ENCODE measurements around the gene SUGP2.

SUGP2 gene

DNA sequence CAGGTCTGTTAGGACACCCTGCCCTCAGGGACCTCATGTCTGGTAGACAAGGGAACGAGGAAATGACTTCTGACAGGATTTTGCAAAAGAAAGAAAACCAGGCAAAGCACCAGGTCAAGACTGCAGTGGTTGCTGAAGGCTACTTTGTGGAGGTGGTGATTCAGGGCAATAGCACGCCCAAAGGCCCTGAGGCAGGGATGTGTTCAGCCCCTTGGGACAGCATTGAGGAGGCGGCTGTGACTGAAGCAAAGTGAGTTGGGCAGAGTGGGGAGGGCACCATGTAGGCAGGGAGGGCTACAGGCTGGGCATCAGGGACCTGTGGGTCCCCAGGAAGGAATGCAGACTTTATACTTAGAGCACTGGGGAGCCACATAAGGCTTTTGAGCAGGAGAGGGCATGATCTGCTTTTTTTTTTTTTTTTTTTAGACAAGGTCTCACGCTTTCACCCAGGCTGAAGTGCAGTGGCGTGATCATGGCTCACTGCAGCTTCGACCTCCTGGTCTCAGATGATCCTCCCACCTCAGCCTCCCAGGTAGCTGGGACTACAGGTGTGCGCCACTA, 81.5 kb downstream of the SUGP2 start:
- DNase-seq (ENCODE audit: low read depth), result no peak

- DNase-seq (ENCODE audit: low read depth), result no peak
Observed at GRCh38 chr19:18949858-18950257, 83.5 kb downstream of the SUGP2 start.

DNA sequence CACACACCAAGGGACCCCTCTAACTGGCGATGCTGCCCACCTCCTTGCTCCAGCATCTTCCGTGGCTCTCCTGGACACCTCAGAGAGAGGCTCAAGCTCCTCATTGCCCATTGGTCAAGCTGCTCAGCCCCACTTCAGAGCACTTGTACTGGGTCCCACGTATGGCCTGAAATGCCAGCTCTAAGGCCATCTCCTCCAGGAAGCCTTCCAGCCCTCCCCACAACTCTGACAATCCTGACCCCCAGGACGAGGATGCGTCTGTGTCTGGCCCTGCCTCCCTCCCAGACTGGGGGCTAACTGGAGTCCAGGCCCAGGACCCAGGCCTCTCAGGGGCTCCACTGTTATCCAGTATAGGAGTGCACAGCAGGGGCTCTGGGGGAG, 84.4 kb downstream of the SUGP2 start:
- no peak for DNase-seq (ENCODE audit: low read depth)

GRCh38 chr19:18948075-18948975, 85.0 kb downstream of the SUGP2 start:
- DNase-seq (ENCODE audit: low read depth), result no peak

- DNase-seq (ENCODE audit: low read depth), result no peak
Observed at GRCh38 chr19:18946918-18947317, 86.4 kb downstream of the SUGP2 start.

- no peak for DNase-seq (ENCODE audit: low read depth)
Observed at GRCh38 chr19:18946335-18946734, 87.0 kb downstream of the SUGP2 start.

GRCh38 chr19:18945297-18945696, 88.0 kb downstream of the SUGP2 start:
- no peak for DNase-seq (ENCODE audit: low read depth)

DNA sequence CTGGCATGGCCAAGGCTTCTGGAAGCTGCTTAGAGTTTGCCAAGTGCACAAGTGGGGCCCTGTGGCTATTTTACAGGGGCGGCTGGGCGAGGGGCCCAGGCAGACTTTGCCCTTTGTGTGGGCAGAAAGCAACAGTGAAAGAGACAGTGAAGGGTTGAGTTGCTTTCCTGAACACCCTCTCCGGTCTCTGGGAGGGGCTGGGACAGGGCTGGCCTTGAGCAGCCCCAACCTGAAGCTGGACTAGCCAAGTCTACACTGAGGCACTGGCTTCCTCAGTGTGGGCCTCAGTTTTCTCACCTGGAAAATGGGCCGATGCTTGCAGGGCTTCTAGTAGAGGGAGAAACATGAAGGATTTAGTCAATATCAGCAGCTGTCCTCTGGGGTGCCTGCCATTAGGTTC, 89.9 kb downstream of the SUGP2 start:
- DNase-seq (ENCODE audit: low read depth), result no peak

DNA sequence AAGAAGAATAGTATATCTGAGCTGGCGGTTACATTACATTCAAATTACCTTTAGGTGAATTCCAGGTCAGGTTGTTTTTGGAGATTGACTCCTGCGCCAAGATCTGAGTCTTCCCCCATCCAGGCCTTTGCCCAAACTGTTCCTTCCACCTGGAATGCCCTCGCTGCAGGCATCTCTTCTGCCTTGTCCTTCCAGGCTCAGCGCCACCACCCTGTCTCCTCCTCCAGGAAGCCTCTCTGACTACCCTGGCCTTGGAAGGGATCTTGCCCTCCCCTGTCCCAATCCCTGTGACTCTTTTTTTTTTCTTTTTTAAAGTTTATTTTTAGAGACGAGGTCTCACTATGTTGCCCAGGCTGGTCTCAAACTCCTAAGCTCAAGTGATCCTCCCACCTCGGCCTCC, 90.6 kb downstream of the SUGP2 start:
- DNase-seq (ENCODE audit: low read depth), result no peak

DNA sequence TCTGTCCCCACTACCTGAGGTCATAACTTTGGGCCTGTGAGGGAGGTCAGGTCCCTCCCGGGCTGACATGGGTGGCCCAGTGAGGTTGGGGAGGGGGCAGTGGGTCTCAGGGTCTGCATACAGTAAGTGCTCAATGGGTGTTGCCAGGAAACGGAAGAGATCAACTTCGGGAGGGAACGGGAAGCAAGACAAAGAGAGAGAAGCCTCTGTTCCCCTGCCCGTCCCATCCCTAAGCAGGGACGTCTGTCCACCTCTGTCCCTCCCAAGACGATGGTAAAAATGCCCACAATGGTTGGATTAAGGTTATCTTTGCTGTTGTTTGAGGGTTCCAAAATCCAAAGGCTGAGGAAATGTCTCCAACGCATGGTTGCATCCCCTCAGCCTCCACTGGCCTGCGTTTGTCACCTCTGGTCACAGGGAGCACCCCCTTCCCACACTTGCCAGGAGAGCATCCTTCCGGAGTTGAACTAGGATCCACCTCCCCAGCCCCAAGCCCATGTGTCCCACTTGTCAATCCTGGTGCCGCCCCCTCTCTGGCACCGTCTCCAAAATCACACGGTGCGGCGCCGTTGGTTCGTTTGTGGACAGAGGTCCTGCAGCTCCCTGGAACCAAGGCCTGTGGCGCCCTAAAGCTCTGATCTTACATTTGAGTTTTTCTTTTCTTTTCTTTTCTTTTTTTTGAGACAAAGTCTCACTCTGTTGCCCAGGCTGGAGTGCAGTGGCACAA, 91.5 kb downstream of the SUGP2 start:
- DNase-seq (ENCODE audit: low read depth), result no peak

Measured in stimulated activated CD8-positive, alpha-beta memory T cell treated with anti-CD3 and anti-CD28 coated beads, Interleukin-15, amount 100 ng/mL, for 1 hour (primary cell).